ENCODE measurements around the gene BLCAP.
"Not testable (repeated sequence)": the region's sequence is repeated elsewhere in the genome, so short reads cannot be mapped to it uniquely, and the experiment has no call there.

Gene BLCAP

GRCh38 chr20:37494796-37495195, 32.9 kb downstream of the BLCAP start:
- Histone ChIP-seq H3K4me3 (no peak overlapping the region), H3K27ac (no peak overlapping the region)

GRCh38 chr20:37494301-37494700, 33.4 kb downstream of the BLCAP start:
- Histone ChIP-seq H3K4me3 (no peak overlapping the region), H3K27ac (no peak overlapping the region)

GRCh38 chr20:37492945-37493344, 34.7 kb downstream of the BLCAP start:
- no peak overlapping the region for H3K27ac ChIP-seq
- H3K4me3 ChIP-seq: no peak overlapping the region

- Histone ChIP-seq H3K4me3 (no peak overlapping the region), H3K27ac (no peak overlapping the region)
Observed at GRCh38 chr20:37492096-37492625, 35.5 kb downstream of the BLCAP start.

GRCh38 chr20:37490663-37491350, 36.9 kb downstream of the BLCAP start:
- Histone ChIP-seq H3K4me3 (no peak overlapping the region), H3K27ac (no peak overlapping the region)

GRCh38 chr20:37486209-37486608, 41.5 kb downstream of the BLCAP start:
- H3K27ac ChIP-seq, H3K4me3 ChIP-seq: not testable (repeated sequence)

- Histone ChIP-seq H3K27ac (no peak overlapping the region), H3K4me3 (no peak overlapping the region)
Observed at GRCh38 chr20:37484331-37484730, 43.3 kb downstream of the BLCAP start.

GRCh38 chr20:37481610-37482009, 46.1 kb downstream of the BLCAP start:
- no peak overlapping the region for H3K4me3 ChIP-seq
- no peak overlapping the region for H3K27ac ChIP-seq

GRCh38 chr20:37480919-37481318, 46.8 kb downstream of the BLCAP start:
- Histone ChIP-seq H3K4me3 (no peak overlapping the region), H3K27ac (no peak overlapping the region)

- H3K27ac ChIP-seq: no peak overlapping the region
- no peak overlapping the region for H3K4me3 ChIP-seq
Observed at GRCh38 chr20:37479925-37480691, 47.6 kb downstream of the BLCAP start.

- H3K27ac ChIP-seq: no peak overlapping the region
- no peak overlapping the region for H3K4me3 ChIP-seq
Observed at GRCh38 chr20:37479266-37479665, 48.4 kb downstream of the BLCAP start.

GRCh38 chr20:37477041-37477440, 50.6 kb downstream of the BLCAP start:
- Histone ChIP-seq H3K4me3 (no peak overlapping the region), H3K27ac (no peak overlapping the region)

GRCh38 chr20:37475252-37475651, 52.4 kb downstream of the BLCAP start:
- H3K27ac ChIP-seq: no peak overlapping the region
- H3K4me3 ChIP-seq: no peak overlapping the region

- no peak overlapping the region for H3K27ac ChIP-seq
- H3K4me3 ChIP-seq: no peak overlapping the region
Observed at GRCh38 chr20:37474386-37474785, 53.3 kb downstream of the BLCAP start.

GRCh38 chr20:37473249-37474000, 54.3 kb downstream of the BLCAP start:
- H3K27ac ChIP-seq: no peak overlapping the region
- no peak overlapping the region for H3K4me3 ChIP-seq

- not testable (repeated sequence) for H3K4me3 ChIP-seq, H3K27ac ChIP-seq
Observed at GRCh38 chr20:37472435-37472834, 55.2 kb downstream of the BLCAP start.

- Histone ChIP-seq H3K4me3 (no peak overlapping the region), H3K27ac (no peak overlapping the region)
Observed at GRCh38 chr20:37471741-37472235, 55.9 kb downstream of the BLCAP start.

GRCh38 chr20:37470190-37470589, 57.5 kb downstream of the BLCAP start:
- H3K27ac ChIP-seq, H3K4me3 ChIP-seq: not testable (repeated sequence)

GRCh38 chr20:37469531-37469930, 58.1 kb downstream of the BLCAP start:
- Histone ChIP-seq H3K27ac (no peak overlapping the region), H3K4me3 (no peak overlapping the region)

- no peak overlapping the region for H3K27ac ChIP-seq
Observed at GRCh38 chr20:37468886-37469285, 58.8 kb downstream of the BLCAP start.

More at GRCh38 chr20:37468886-37469285, 58.8 kb downstream of the BLCAP start:
- H3K4me3 ChIP-seq: no peak overlapping the region

Data from skin epidermis (tissue), 12 donors.